SK-MEL-5 (cell line): Measurements from ENCODE around the gene FAM120AOS. TPM values are rescaled to one million over a fixed set of nuclear protein-coding genes. Genes with fewer than 3 reads are reported as not detected.
A peak's percentile ranks its signal among the peaks of the same experiment; 100 is the strongest.
"Not testable (repeated sequence)": the region's sequence is repeated elsewhere in the genome, so short reads cannot be mapped to it uniquely, and the experiment has no call there.

Source experiments
- DNase-seq: peaks from one replicate; pipeline ENCODE4 v3.0.0-alpha.2; 2016; ENCODE audit warnings: low read depth, low spot score
- in situ Hi-C: cut with HindIII; loops from 2 replicates; pipeline ENCODE4 v1.10.0; 2016; ENCODE audit warnings: low sequenced_read_pairs, high pct_unique_total_duplicates, low pct_unique_long_range_greater_than_20kb
- total RNA-seq: library from RNA; depleted of rRNA; stranded (reverse); fragments of >200 nt; shearing (Covaris generic); gene quantifications from 2 replicates; pipeline ENCODE4 v1.2.3, GENCODE V29; 2014

The FAM120AOS gene
- total RNA-seq, 1 experiment from 2014 or later = 41.1 TPM

- peak; percentile 21 for DNase-seq
- in situ Hi-C loops = no loop called here
Measured at GRCh38 chr9:93451849-93452709, 1.3 kb downstream of the FAM120AOS start.

GRCh38 chr9:93450945-93451815, 2.2 kb downstream of the FAM120AOS start, which contains the start of gene FAM120A:
TSS of gene FAM120A (plus strand) at chr9:93451685. CDS start at chr9:93451916, 231 bp downstream.
- in situ Hi-C loops = no loop called here
- DNase-seq = peak; percentile 80

- in situ Hi-C loops = no loop called here
- DNase-seq = no peak
Measured at GRCh38 chr9:93447655-93448054, 5.7 kb downstream of the FAM120AOS start.

GRCh38 chr9:93446073-93446472, 7.3 kb downstream of the FAM120AOS start:
- in situ Hi-C loops = no loop called here
- DNase-seq = no peak

- in situ Hi-C loops = no loop called here
- DNase-seq = no peak
Measured at GRCh38 chr9:93440896-93441580, 12.3 kb downstream of the FAM120AOS start.

GRCh38 chr9:93439301-93439700, 14.1 kb downstream of the FAM120AOS start:
- in situ Hi-C loops, DNase-seq: not testable (repeated sequence)

- DNase-seq = no peak
- in situ Hi-C loops = no loop called here
Measured at GRCh38 chr9:93437996-93438395, 15.4 kb downstream of the FAM120AOS start.

- no peak for DNase-seq
- in situ Hi-C loops = no loop called here
Measured at GRCh38 chr9:93436655-93437407, 16.6 kb downstream of the FAM120AOS start.

- in situ Hi-C loops = no loop called here
- no peak for DNase-seq
Measured at GRCh38 chr9:93436218-93436617, 17.2 kb downstream of the FAM120AOS start.

- DNase-seq = no peak
- in situ Hi-C loops = no loop called here
Measured at GRCh38 chr9:93435386-93435785, 18.0 kb downstream of the FAM120AOS start.

- in situ Hi-C loops = no loop called here
- DNase-seq = no peak
Measured at GRCh38 chr9:93434056-93434455, 19.3 kb downstream of the FAM120AOS start.

- no peak for DNase-seq
- in situ Hi-C loops = no loop called here
Measured at GRCh38 chr9:93432964-93433363, 20.4 kb downstream of the FAM120AOS start.

- DNase-seq = no peak
- in situ Hi-C loops = no loop called here
Measured at GRCh38 chr9:93431539-93432105, 21.8 kb downstream of the FAM120AOS start.

- DNase-seq = peak; percentile 51
- in situ Hi-C loops = no loop called here
Measured at GRCh38 chr9:93427655-93428379, 25.6 kb downstream of the FAM120AOS start.

GRCh38 chr9:93422977-93423616, 30.3 kb downstream of the FAM120AOS start:
- no peak for DNase-seq
- in situ Hi-C loops = no loop called here

GRCh38 chr9:93419023-93419422, 34.4 kb downstream of the FAM120AOS start:
- no peak for DNase-seq
- in situ Hi-C loops = no loop called here
